Smooth muscle cell (in vitro differentiated cells): ENCODE results near the gene SPHK1. TPM values are rescaled to one million over a fixed set of nuclear protein-coding genes. Genes with fewer than 3 reads are reported as not detected.

ENCODE experiments used
- DNase-seq: peaks from one replicate; lab custom pipeline; 2025; ENCODE audit not compliant: unreplicated experiment; lab: John Stamatoyannopoulos, UW
- H2AFZ ChIP-seq: fragments of 200-600 bp; sonication (generic); 2 replicates; pipeline ENCODE4 v1.6.0; 2016; ENCODE audit warnings: antibody characterized with exemption, low read depth, mild to moderate bottlenecking
- H3F3A ChIP-seq: fragments of 200-600 bp; sonication (generic); 2 replicates; pipeline ENCODE4 v1.6.0; 2017; ENCODE audit warnings: antibody characterized with exemption, low read depth
- H3K27ac ChIP-seq: fragments of 200-600 bp; sonication (generic); 2 replicates; pipeline ENCODE4 v1.5.1; 2016; ENCODE audit warnings: low read depth, mild to moderate bottlenecking
- H3K27me3 ChIP-seq: fragments of 200-600 bp; sonication (generic); 2 replicates; pipeline ENCODE4 v1.6.1; 2016; ENCODE audit warnings: low read depth, mild to moderate bottlenecking
- H3K36me3 ChIP-seq: fragments of 200-600 bp; sonication (generic); 2 replicates; pipeline ENCODE4 v1.5.1; 2016; ENCODE audit warnings: low read depth
- H3K4me1 ChIP-seq: fragments of 200-600 bp; sonication (generic); 2 replicates; pipeline ENCODE4 v1.5.1; 2016; ENCODE audit warnings: low read depth
- H3K4me2 ChIP-seq: fragments of 200-600 bp; sonication (generic); 2 replicates; pipeline ENCODE4 v1.6.0; 2016; ENCODE audit warnings: mild to moderate bottlenecking
- H3K4me3 ChIP-seq: fragments of 200-600 bp; sonication (generic); 2 replicates; pipeline ENCODE4 v1.5.1; 2016; ENCODE audit warnings: mild to moderate bottlenecking
- H3K79me2 ChIP-seq: fragments of 200-600 bp; sonication (generic); 2 replicates; pipeline ENCODE4 v1.6.0; 2016; ENCODE audit warnings: low read depth, mild to moderate bottlenecking
- H3K9ac ChIP-seq: fragments of 200-600 bp; sonication (generic); 2 replicates; pipeline ENCODE4 v1.6.0; 2016; ENCODE audit warnings: low read depth
- H3K9me3 ChIP-seq: fragments of 200-600 bp; sonication (generic); replicated peaks from 2 replicates; pipeline ENCODE4 v1.5.1; 2016; ENCODE audit warnings: low read depth
- H4K20me1 ChIP-seq: fragments of 200-600 bp; sonication (generic); 2 replicates; pipeline ENCODE4 v1.6.0; 2016; ENCODE audit warnings: low read depth
- WGBS: methylation state at CpG from one replicate; pipeline ENCODE4 v1.1.7; 2016; ENCODE audit warnings: low lambda C conversion rate; 5-methylcytosine and 5-hydroxymethylcytosine counted together
- polyA plus RNA-seq: library from polyadenylated mRNA; unstranded; fragments of >200 nt; fragmentation: Nextera tagmentation; extraction: Ambion mirVana; gene quantifications from 2 replicates; pipeline ENCODE4 v1.2.1, GENCODE V29; 2016
- total RNA-seq: library from RNA; depleted of rRNA; stranded (reverse); fragments of >200 nt; gene quantifications from 2 replicates; pipeline ENCODE4 v1.2.3, GENCODE V29; 2014
- TF ChIP-seq, protein P1 (sequence below): fragments of 200-600 bp; sonication (generic); IDR thresholded peaks from 2 replicates; pipeline ENCODE4 v1.5.1; 2017; ENCODE audit warnings: borderline replicate concordance, mild to moderate bottlenecking, antibody characterized with exemption; ENCODE audit not compliant: insufficient read depth, poor library complexity, severe bottlenecking

Gene SPHK1
- total and polyA plus RNA-seq, 2 experiments from 2014 or later = 20.1 to 24.8 TPM

DNA sequence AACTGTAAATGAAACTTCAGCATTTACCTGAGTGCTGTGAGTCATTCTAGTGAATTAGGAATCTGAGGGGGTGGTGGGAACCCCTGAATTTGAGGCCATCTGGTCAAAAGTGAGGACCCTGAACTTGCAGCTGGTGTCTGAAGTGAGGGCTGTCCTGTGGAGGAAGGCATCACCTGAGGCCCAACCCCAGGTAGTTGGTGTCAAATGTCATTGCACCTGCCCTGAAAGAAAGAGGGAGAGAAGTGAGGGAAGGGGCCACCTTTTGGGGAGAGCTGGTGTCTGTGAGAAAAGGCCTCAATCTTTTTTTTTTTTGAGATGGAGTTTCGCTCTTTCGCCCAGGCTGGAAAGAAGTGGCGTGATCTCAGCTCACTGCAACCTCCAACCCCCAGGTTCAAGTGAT is 18.2 kb upstream of the SPHK1 start:
- Histone ChIP-seq H3K4me1 (peaks cover 6% of the 10 kb centered on the region), H3K36me3 (no peaks in the 10 kb centered on the region), H3K4me3 (no peak overlapping the region), H3F3A (peaks cover 18% of the 10 kb centered on the region), H2AFZ (no peak overlapping the region), H3K9ac (no peak overlapping the region), H3K9me3 (no peaks in the 10 kb centered on the region), H4K20me1 (peaks cover 2% of the 10 kb centered on the region), H3K27me3 (no peaks in the 10 kb centered on the region), H3K27ac (no peak overlapping the region), H3K4me2 (no peak overlapping the region), H3K79me2 (no peaks in the 10 kb centered on the region)
- no peak for DNase-seq
- WGBS = 96% methylated on average over 3 of the region's 3 CpGs
- TF ChIP-seq, protein P1, sequence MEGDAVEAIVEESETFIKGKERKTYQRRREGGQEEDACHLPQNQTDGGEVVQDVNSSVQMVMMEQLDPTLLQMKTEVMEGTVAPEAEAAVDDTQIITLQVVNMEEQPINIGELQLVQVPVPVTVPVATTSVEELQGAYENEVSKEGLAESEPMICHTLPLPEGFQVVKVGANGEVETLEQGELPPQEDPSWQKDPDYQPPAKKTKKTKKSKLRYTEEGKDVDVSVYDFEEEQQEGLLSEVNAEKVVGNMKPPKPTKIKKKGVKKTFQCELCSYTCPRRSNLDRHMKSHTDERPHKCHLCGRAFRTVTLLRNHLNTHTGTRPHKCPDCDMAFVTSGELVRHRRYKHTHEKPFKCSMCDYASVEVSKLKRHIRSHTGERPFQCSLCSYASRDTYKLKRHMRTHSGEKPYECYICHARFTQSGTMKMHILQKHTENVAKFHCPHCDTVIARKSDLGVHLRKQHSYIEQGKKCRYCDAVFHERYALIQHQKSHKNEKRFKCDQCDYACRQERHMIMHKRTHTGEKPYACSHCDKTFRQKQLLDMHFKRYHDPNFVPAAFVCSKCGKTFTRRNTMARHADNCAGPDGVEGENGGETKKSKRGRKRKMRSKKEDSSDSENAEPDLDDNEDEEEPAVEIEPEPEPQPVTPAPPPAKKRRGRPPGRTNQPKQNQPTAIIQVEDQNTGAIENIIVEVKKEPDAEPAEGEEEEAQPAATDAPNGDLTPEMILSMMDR = no peak

DNA sequence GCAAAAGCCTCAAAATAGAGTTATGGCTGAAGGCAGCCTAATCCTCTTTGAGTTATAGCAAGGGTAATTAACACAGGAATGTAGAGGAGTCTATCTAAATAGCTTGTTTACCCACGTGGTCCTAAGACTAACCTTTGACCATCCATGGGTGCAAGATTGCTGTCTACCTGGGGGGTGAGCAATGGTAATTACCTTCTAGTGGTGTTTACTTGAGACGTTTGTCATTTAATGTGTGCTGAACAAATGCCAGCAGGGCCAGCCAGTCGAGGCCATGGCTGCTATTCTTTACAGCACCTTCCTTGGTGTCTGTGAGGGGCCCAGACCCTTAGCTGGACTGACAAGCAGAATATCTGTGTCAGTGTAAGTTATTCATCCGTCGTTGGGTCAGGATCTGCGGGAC is 16.8 kb upstream of the SPHK1 start:
- no peak overlapping the region for H3K27ac ChIP-seq

DNA sequence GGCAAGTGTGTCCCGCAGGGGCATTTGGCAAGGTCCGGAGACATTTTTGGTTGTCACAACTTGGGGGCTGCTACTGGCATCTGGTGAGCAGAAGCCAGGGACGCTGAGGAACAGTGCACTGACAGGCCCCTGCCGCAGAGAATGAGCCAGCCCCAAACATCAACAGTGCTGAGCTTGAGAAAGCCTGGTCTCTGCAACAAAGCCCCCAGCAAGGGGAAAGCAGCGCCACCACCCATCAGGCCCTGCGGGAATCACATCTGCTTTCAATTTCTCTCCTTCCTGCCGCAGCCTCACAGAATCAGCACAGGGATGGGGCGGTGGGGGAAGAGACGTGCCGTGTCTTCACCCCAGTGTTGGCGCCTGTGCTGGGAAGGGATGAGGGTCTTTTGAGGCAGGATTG is 15.9 kb upstream of the SPHK1 start:
- peaks cover 18% of the 10 kb centered on the region for H3F3A ChIP-seq
- 44% methylated on average over 11 of the region's 11 CpGs for WGBS
- peak overlapping the region; percentile 64 for H3K4me2 ChIP-seq
- DNase-seq = no peak
- peaks cover 6% of the 10 kb centered on the region for H3K4me1 ChIP-seq
- H4K20me1 ChIP-seq = peaks cover 2% of the 10 kb centered on the region
- H3K9me3 ChIP-seq = no peaks in the 10 kb centered on the region
- no peaks in the 10 kb centered on the region for H3K36me3 ChIP-seq
- H3K9ac ChIP-seq = no peak overlapping the region
- H3K27me3 ChIP-seq = no peaks in the 10 kb centered on the region
- H3K4me3 ChIP-seq = no peak overlapping the region
- H3K27ac ChIP-seq = peak overlapping the region; percentile 21
- H2AFZ ChIP-seq = peak overlapping the region; percentile 5
- H3K79me2 ChIP-seq = no peaks in the 10 kb centered on the region
- TF ChIP-seq, protein P1 = no peak

More for the DNA sequence above, 16.8 kb upstream of the SPHK1 start:
- Histone ChIP-seq H2AFZ (no peak overlapping the region), H3K9me3 (no peaks in the 10 kb centered on the region), H3K4me1 (peaks cover 6% of the 10 kb centered on the region), H4K20me1 (peaks cover 2% of the 10 kb centered on the region), H3K79me2 (no peaks in the 10 kb centered on the region), H3K9ac (no peak overlapping the region), H3K4me2 (no peak overlapping the region), H3K36me3 (no peaks in the 10 kb centered on the region), H3K4me3 (no peak overlapping the region), H3K27me3 (no peaks in the 10 kb centered on the region), H3F3A (peaks cover 18% of the 10 kb centered on the region)
- no peak for DNase-seq
- 72% methylated on average over 6 of the region's 6 CpGs for WGBS
- TF ChIP-seq, protein P1 = no peak

DNA sequence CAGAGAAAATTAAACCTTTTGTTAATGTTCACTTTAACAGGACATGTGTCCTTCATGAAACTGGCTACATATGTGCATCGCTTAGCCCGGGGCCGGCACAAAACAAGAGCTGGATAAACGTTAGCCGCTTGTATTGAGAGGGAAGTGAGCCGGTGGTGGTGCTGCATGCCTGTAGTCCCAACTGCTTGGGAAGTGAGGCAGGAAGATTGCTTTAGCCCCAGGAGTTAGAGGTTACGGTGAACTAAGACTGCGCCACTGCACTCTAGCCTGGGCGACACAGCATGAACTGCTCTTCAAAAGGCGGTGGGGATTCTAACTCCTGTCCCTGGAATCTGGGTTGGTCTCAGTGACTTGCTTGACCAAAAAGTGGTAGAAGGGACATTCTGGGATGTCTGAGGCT is 15.0 kb upstream of the SPHK1 start:
- H3K9me3 ChIP-seq = no peaks in the 10 kb centered on the region
- H3K9ac ChIP-seq = no peak overlapping the region
- H3K36me3 ChIP-seq = no peaks in the 10 kb centered on the region
- peaks cover 2% of the 10 kb centered on the region for H4K20me1 ChIP-seq
- WGBS = 80% methylated on average over 10 of the region's 10 CpGs
- H3K79me2 ChIP-seq = no peaks in the 10 kb centered on the region
- no peak overlapping the region for H3K4me3 ChIP-seq
- DNase-seq = no peak
- peaks cover 6% of the 10 kb centered on the region for H3K4me1 ChIP-seq
- no peak overlapping the region for H2AFZ ChIP-seq
- TF ChIP-seq, protein P1 = no peak
- peaks cover 18% of the 10 kb centered on the region for H3F3A ChIP-seq
- H3K4me2 ChIP-seq = peak overlapping the region; percentile 64
- H3K27me3 ChIP-seq = no peaks in the 10 kb centered on the region
- H3K27ac ChIP-seq = peak overlapping the region; percentile 75
